Suppressor macrophage (primary cell): ENCODE data around the gene TAS2R46.
"Not testable (repeated sequence)": the region's sequence is repeated elsewhere in the genome, so short reads cannot be mapped to it uniquely, and the experiment has no call there.

ENCODE experiments used
- DNase-seq, 4 experiments: peaks; one replicate each; pipeline ENCODE4 v3.0.0-alpha.2; 2020 to 2022

The TAS2R46 gene

GRCh38 chr12:11033959-11034358 is 28.1 kb downstream of the TAS2R46 start:
- not testable (repeated sequence) for DNase-seq

DNA sequence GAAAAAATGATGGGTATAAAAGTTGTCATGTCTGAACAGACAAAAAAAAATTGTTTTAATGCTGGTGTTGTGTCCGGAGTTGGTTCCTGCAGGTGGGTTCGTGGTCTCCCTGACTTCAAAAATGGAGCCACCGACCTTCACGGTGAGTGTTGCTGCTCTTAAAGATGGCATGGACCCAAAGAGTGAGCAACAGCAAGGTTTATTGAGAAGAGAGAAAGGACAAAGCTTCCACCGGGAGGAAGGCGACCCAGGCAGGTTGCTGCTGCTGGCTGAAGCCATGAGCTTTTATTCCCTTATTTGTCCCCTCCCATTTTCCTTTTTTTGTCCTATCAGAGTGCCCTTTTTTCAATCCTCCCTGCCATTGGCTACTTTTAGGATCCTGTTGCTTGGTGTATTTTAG is 30.8 kb downstream of the TAS2R46 start, which contains the start of gene TAS2R31:
TSS of gene TAS2R31 (minus strand) at position 101 of the 400 bp plus-strand sequence. CDS start at position 29, 72 bp downstream.
- DNase-seq, result no peak

DNA sequence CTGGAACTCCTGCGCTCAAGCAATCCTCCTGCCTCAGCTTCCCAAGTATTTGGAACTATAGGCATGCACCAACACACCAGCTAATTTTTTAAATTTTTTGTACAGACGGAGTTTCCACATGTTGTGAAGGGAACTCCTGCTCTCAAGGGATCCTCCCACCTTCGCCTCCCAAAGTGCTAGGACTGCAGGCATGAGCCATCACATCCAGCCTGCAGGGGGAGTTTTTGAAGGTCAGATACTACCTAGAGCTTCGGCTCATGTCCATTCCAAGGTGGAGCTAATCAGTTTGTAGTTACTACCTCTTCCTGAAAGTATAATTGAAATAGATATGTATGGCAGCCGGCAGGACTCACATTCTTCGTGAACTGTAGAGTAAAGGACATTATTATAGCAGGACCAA is 36.0 kb downstream of the TAS2R46 start:
- no peak for DNase-seq

DNA sequence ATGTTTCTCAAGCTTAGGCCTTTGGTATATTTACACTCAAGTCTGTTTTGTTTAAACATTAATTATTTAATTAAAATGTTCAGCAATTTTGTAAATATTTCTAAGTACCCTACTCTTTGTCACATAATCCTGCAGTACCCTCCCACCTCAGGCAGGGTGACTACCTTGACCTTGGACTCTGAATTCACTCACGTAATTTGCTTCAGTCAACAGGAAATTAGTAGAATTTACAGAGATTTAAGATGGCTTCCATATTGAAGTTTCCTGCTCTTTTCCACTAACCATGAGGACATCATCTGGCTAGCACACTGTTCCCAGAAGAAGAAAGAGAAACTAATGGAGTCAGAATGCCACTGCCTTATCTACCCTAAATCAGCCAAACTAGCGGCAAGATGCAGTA is 38.7 kb downstream of the TAS2R46 start:
- no peak for DNase-seq

- DNase-seq, result no peak
Measured at GRCh38 chr12:11022520-11022919, 39.6 kb downstream of the TAS2R46 start, which contains the start of gene TAS2R19. TSS of gene TAS2R19 (minus strand) at chr12:11022620. CDS start at chr12:11022571, 49 bp downstream.

GRCh38 chr12:11016937-11017336 is 45.2 kb downstream of the TAS2R46 start:
- DNase-seq, result no peak

DNA sequence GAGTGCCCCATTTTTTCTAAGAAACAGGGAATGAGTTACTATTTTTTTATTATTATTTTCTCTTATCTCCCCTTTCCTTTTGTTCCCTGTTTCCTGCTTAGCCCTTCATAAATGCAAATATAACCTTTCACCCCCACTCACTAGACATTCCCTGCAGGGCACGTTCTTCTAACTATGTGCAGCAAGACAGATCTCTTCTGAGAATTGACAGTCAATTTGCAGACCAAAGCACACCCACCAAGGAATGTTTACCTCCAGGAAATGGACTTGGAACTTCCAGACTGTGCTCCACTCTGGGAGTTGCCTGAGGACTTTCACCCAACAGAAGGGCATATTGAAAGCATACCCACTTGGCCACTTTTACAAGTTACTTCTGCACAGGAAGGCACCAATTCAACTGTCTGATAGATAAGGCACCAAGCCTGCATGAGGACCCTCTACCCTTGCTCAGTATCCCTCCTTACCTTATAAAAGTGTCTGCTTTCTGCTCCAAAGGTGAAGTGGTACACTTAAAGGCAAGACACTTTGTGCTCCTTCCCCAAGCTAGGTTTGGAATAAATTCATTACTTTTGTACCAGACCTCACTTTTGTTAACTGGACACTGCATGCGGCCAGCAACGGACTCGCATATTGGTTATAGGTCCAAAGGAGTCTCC is 46.2 kb downstream of the TAS2R46 start:
- DNase-seq, result no peak

GRCh38 chr12:11014234-11014633 is 47.9 kb downstream of the TAS2R46 start:
- no peak for DNase-seq
